Ammon's horn (tissue), 1 donor: ENCODE results near the gene OAF.
"Not testable (repeated sequence)": the region's sequence is repeated elsewhere in the genome, so short reads cannot be mapped to it uniquely, and the experiment has no call there.

Experiments used
- DNase-seq: peaks from one replicate; pipeline ENCODE4 v3.0.0-alpha.2; 2016; ENCODE audit warnings: low spot score

The OAF gene

DNA sequence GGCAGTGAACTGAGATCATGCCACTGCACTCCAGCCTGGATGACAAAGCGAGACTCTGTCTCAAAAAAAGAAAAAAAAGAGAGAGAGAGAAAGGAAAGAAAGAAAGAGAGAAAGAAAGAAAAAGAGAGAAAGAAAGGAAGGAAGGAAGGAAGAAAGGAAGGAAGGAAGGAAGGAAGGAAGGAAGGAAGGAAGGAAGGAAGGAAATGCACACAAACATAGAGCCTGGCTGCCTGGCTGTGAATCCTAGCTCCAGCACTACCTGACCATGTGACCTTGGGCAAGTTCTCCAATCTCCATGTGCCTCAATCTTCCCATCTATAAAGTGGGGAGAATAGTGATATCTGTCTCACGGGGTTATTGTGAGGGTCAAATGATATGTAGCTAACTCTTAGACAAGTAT, 63.1 kb downstream of the OAF start:
- not testable (repeated sequence) for DNase-seq

DNA sequence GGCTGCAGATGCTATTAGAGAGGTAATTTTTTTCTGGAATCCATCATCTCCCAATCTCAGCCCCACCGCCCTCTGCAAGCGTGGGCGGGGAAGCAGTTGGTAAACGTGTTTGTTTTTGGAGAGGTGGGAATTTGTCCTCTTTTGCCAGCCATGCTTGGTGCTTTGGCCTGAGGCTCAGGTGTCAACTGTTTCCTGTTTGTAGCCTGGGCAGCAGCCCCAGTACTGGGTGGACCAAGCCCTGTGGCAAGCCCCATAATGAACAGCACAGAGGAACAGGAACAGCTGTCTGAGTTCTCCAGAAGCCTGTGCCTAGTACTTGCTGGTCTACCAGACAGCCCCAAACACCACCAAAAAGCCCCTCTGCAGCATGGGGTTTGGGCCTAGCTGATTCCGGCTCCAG, 68.7 kb downstream of the OAF start:
- DNase-seq, result no peak
